ENCODE data around the gene MTA3.

- TF ChIP-seq TAF1 (IDR thresholded peaks at IDR 0.05; ENCODE audit: borderline replicate concordance, low read depth, low read length), result no peak
- TF ChIP-seq POLR2AphosphoS5 (IDR thresholded peaks at IDR 0.05; ENCODE audit: low read depth, low read length), result no peak
- no peak for TF ChIP-seq POLR2A (IDR thresholded peaks at IDR 0.05; ENCODE audit: low read depth, low read length)
Observed at GRCh38 chr2:42648796-42649195, 80.4 kb downstream of the MTA3 start.
